Stimulated activated CD8-positive, alpha-beta memory T cell treated with anti-CD3 and anti-CD28 coated beads, Interleukin-2, amount 100 ng/mL, for 48 hours (primary cell): Measurements from ENCODE around the gene FRMD4B.

ENCODE experiments used
- DNase-seq, 2 donors: peaks; one replicate each; pipeline ENCODE4 v3.0.0-alpha.2; 2020; ENCODE audit warnings: low read depth in 2 of 2

FRMD4B gene

DNA sequence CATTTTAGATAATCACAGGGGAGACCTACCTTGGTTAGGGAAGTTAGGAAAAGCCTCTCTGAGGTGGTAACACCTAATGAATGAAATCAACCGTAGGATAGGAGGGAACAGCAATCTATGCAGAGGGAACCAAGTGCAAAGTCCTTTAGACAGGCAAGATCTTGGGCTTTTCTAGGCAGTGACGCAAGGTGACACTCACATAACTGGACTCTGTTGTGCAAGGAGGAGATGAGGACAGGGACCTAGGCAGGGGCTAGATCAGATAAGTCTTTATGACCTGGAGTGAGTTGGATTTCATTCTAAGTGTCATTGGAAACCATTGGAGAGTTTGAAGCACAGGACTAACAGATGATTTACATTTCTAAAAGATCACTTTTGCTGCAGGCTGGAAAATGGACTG lies 258.9 kb downstream of the FRMD4B start:
- DNase-seq: no peak

DNA sequence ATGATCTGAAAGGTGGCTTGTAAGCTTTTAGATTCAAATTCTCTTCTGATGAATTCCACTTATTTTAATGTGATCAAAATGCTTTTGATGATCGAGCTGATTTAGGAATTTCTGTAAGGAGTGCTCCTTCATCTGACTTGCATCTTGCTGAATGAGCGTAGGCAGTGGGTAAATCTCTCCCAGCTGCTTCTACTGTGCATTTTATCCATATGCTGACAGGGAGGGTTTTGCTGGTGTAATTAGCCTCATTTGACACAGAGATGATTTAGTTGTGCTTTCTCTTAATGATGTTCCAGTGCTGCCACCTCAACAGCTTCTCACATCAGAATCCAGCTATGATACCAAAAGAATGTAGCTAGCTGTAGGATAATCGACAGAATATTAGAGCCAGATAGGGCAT lies 259.7 kb downstream of the FRMD4B start:
- DNase-seq: no peak

DNA sequence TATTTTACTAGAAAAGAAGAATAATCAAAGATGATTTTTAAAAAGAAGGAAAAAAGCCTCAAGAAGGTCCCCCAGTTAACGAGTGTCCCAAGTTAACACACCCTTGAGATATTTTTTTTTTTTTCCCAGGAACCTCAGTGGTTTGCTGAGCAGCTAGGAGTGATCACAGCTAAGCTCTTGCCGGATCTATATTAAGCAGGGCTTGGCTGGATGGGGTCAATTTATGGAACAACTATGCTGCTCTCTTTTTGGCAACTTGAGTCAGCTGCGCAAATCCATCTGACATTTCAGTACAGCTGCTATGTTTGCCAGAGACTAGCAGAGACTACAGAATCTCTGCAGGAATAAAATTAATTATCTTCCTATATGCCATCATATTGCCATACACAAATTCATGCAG lies 263.5 kb downstream of the FRMD4B start, which contains the start of gene LMOD3:
Gene LMOD3 (minus strand): TSS at position 193 of the 400 bp plus-strand sequence. CDS start 209 bp downstream, outside the sequence.
- DNase-seq: no peak

DNA sequence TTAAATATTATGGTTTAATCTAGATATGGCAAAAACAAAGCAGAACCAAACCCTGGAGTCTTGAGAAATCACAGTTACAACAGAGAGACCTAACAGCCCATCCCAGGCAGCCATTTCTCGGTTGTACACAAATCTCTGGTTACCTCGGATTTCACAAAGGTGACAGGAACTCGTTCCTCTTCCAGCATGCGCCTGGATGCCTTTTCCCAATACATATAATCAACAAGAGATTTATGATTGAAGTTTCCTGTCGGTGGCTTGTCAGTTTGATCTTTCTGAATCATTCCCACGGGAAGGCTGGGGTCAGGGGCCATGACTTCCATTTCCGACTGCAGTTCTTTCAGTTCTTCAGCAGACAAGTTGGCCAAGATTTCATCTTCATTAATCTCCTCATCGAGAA lies 263.9 kb downstream of the FRMD4B start:
- DNase-seq: no peak

DNA sequence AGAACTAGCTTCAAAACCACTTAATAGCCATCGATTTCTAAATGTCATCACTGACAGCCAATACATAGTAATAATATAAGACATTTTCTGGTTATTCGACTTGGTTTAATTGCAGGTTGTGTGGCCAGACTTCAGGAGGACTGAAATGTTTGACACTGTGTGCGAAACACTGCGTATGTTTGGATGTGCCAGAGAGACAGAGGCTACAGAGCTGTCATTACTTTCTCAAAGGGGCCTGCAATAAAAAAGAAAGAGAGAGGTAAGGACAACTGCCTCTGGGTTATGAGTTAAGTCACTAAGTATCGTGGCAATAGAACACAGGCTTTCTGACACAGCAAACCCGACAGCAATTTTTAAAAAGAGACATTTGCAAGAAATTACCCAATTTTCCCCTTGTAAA lies 264.4 kb downstream of the FRMD4B start:
- DNase-seq: no peak

DNA sequence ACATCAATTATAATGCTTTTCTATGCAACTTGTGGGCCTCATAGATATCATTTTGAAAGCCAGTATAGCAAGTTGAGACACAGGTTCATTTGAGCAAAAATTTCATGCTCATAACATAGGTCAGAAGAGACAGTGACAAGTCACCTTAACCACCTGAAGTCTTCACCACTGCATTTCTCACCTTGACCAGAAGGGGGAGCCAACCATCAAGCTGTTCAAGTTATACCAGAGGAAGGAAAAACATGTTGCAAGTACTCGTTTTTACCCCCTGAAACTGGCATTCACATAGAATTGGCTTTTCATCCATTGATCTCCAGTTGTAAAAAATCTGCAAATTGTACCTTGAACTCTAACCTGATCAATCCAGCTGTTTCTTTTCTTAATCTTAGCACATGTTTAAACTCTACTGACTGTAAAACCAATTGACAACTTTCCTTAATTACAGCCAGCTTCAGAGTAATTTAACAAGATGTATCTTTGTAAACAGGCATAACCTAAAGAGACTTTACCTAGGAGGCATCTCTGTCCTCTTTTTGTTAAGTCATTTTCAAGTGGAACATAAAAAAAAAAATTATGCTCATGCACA lies 264.9 kb downstream of the FRMD4B start:
- DNase-seq: peak; percentile 36 to 68
